AG04450 (cell line): Measurements from ENCODE around the gene ANXA5. TPM values are rescaled to one million over a fixed set of nuclear protein-coding genes. Genes with fewer than 3 reads are reported as not detected.

ENCODE experiments used
- CTCF ChIA-PET: fragments of 300-600, 350-600 bp; formaldehyde crosslinking; extraction: SDS; loops from one replicate; lab custom pipeline; 2022; ENCODE audit warnings: antibody characterized with exemption, inconsistent platforms; lab: Charles Lee
- POLR2A ChIA-PET: fragments of 350-600 bp; formaldehyde crosslinking; extraction: SDS; loops from one replicate; lab custom pipeline; 2021; ENCODE audit warnings: antibody characterized with exemption, inconsistent platforms; lab: Yijun Ruan, JAX
- DNase-seq: peaks from one replicate; pipeline ENCODE4 v3.0.0-alpha.2; 2011; ENCODE audit warnings: low read depth, low spot score
- H3K27ac ChIP-seq: one replicate; pipeline ENCODE4 v1.5.1; 2012; ENCODE audit warnings: low read depth, low read length, control low read depth
- H3K27me3 ChIP-seq: one replicate; pipeline ENCODE4 v1.6.0; 2012; ENCODE audit warnings: low read length; ENCODE audit not compliant: control insufficient read depth, insufficient read depth
- H3K4me3 ChIP-seq: 2 replicates; pipeline ENCODE4 v1.5.1; 2011; ENCODE audit warnings: mild to moderate bottlenecking, low read depth, low read length, control low read depth
- H3K9me3 ChIP-seq: 2 replicates; pipeline ENCODE4 v1.5.1; 2012; ENCODE audit warnings: low read length; ENCODE audit not compliant: control insufficient read depth, insufficient read depth
- polyA plus RNA-seq: library from polyadenylated mRNA; depleted of rRNA; stranded (reverse); fragments of >200 nt; gene quantifications from 2 replicates; pipeline ENCODE4 v1.2.3, GENCODE V29; 2011
- TF ChIP-seq, protein P1 (sequence below): IDR thresholded peaks from 2 replicates; pipeline ENCODE4 v1.5.1; 2011; ENCODE audit warnings: low read depth, low read length, control low read depth, inconsistent platforms

ANXA5 gene
- polyA plus RNA-seq, 1 experiment = 2,093 TPM

GRCh38 chr4:121653214-121653613 is 43.6 kb downstream of the ANXA5 start:
- POLR2A ChIA-PET = no interaction called here
- no peaks in the 10 kb centered on the region for H3K9me3 ChIP-seq
- DNase-seq = no peak
- TF ChIP-seq, protein P1, sequence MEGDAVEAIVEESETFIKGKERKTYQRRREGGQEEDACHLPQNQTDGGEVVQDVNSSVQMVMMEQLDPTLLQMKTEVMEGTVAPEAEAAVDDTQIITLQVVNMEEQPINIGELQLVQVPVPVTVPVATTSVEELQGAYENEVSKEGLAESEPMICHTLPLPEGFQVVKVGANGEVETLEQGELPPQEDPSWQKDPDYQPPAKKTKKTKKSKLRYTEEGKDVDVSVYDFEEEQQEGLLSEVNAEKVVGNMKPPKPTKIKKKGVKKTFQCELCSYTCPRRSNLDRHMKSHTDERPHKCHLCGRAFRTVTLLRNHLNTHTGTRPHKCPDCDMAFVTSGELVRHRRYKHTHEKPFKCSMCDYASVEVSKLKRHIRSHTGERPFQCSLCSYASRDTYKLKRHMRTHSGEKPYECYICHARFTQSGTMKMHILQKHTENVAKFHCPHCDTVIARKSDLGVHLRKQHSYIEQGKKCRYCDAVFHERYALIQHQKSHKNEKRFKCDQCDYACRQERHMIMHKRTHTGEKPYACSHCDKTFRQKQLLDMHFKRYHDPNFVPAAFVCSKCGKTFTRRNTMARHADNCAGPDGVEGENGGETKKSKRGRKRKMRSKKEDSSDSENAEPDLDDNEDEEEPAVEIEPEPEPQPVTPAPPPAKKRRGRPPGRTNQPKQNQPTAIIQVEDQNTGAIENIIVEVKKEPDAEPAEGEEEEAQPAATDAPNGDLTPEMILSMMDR = no peak
- no peak overlapping the region for H3K27ac ChIP-seq
- H3K27me3 ChIP-seq = no peaks in the 10 kb centered on the region
- no peak overlapping the region for H3K4me3 ChIP-seq
- CTCF ChIA-PET = interaction anchor here (1.2 to 4.8 kb wide), 4 partner anchors 168 to 461 kb away, joined by 3 to 32 read pairs (median 6); no protein-coding TSS in a partner anchor

DNA sequence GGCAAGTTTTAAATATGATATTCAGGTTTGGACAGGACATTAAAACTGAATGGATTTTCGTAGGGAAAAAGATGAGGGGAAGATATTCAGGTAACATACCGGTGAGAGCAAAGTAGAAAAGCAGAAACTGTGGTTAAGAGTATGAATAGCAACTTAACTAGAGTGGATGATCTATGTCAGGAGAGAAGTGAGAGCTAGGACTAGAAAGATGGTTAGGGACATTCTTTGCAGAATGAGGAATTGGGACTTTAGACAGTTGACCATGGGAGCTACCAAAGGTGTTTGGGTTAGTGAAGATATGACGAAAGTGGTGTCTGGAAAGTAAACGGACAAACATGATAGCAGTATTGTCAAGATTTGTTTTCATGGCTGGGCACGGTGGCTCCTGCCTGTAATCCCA is 45.2 kb downstream of the ANXA5 start:
- no peak overlapping the region for H3K4me3 ChIP-seq
- H3K27me3 ChIP-seq = no peaks in the 10 kb centered on the region
- TF ChIP-seq, protein P1 = no peak
- no peak for DNase-seq
- no peaks in the 10 kb centered on the region for H3K9me3 ChIP-seq
- POLR2A ChIA-PET = no interaction called here
- H3K27ac ChIP-seq = no peak overlapping the region
- CTCF ChIA-PET = interaction anchor here (2.1 kb wide), 1 partner anchor 281 kb away, joined by 10 read pairs; no protein-coding TSS in a partner anchor

GRCh38 chr4:121650741-121651140 is 46.0 kb downstream of the ANXA5 start:
- no peaks in the 10 kb centered on the region for H3K9me3 ChIP-seq
- H3K27me3 ChIP-seq = no peaks in the 10 kb centered on the region
- H3K4me3 ChIP-seq = no peak overlapping the region
- POLR2A ChIA-PET = no interaction called here
- no peak overlapping the region for H3K27ac ChIP-seq
- CTCF ChIA-PET = interaction anchor here (0.6 to 2.1 kb wide), 2 partner anchors 189 to 280 kb away, joined by 3 to 10 read pairs; no protein-coding TSS in a partner anchor
- TF ChIP-seq, protein P1 = no peak
- DNase-seq = no peak

DNA sequence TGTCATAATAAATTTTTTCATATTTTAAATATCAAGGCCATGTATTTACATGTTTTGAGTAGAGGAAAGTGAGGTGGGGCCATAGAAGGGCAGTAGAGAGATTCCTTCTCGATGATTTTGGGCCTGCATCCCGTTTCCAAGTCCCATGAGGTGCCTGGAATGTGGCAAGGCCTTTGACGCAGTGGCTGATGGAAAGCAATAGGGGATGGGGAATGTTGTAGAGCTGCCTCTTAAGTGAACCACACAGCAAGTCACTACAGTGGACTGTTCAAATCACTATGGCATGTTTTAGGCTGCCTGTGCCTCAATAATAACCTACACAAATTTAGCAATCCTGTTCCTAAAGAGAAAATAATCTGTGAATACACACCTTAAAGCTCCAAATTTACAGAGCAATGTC is 48.3 kb downstream of the ANXA5 start:
- ChIA-PET CTCF (no interaction called here), POLR2A (no interaction called here)
- TF ChIP-seq, protein P1 = no peak
- no peaks in the 10 kb centered on the region for H3K9me3 ChIP-seq
- no peak overlapping the region for H3K4me3 ChIP-seq
- H3K27me3 ChIP-seq = no peaks in the 10 kb centered on the region
- no peak for DNase-seq
- no peak overlapping the region for H3K27ac ChIP-seq

- ChIA-PET CTCF (interaction anchor here (1.2 kb wide), 1 partner anchor 94 kb away, joined by 4 read pairs; no protein-coding TSS in a partner anchor), POLR2A (no interaction called here)
- no peaks in the 10 kb centered on the region for H3K9me3 ChIP-seq
- no peak overlapping the region for H3K4me3 ChIP-seq
- no peaks in the 10 kb centered on the region for H3K27me3 ChIP-seq
- TF ChIP-seq, protein P1 = no peak
- H3K27ac ChIP-seq = no peak overlapping the region
- no peak for DNase-seq
Observed at GRCh38 chr4:121642876-121643585, 53.7 kb downstream of the ANXA5 start.
